Measurements from ENCODE around the gene GPR84. TPM values are rescaled to one million over a fixed set of nuclear protein-coding genes. Genes with fewer than 3 reads are reported as not detected.
"Not testable (repeated sequence)": the region's sequence is repeated elsewhere in the genome, so short reads cannot be mapped to it uniquely, and the experiment has no call there.

GPR84 gene
- total RNA-seq, 2 donors from 2014 or later = 0.95 to 2.3 TPM

GRCh38 chr12:54357506-54358190 lies 6.6 kb downstream of the GPR84 start:
- DNase-seq (ENCODE audit: low spot score) (no peak), ATAC-seq (ENCODE audit: insufficient number of reproducible peaks, low FRiP score, low read depth) (no peak)
- H3K36me3 ChIP-seq = no peaks in the 10 kb centered on the region
- no peaks in the 10 kb centered on the region for H3K9me3 ChIP-seq
- TF ChIP-seq CTCF (IDR thresholded peaks at IDR 0.05) = no peak
- H3K4me1 ChIP-seq (ENCODE audit: control insufficient read depth in 1 of 2, low read depth in 2 of 2) = peaks cover 2 to 18% of the 10 kb centered on the region in 2 donors
- no peak overlapping the region for H3K27ac ChIP-seq
- peak overlapping the region; percentile 92 for H3K4me3 ChIP-seq
- H3K27me3 ChIP-seq (replicated peaks; ENCODE audit: insufficient read depth) = no peaks in the 10 kb centered on the region

DNA sequence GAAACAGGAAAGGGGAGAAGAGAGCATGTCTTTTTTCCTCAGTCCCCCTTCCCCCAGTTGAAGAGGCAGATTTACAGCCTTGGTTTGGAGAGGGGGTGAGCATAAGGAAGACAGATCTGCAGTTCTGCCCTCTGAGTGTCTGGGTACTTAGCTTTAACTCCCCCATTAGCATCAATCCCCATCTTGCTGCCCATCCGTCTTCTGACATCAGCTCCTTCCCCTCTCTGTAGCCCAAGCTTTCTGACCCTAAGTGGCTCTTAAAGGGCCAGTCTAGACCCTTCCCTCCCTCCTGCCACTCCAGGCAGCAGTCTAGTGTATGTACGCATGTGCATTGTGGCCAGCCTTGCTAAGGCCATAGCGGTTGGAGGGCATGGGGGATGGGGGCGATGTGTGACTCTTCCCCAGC lies 7.3 kb downstream of the GPR84 start:
- no peaks in the 10 kb centered on the region for H3K36me3 ChIP-seq
- no peak overlapping the region for H3K27ac ChIP-seq
- no peaks in the 10 kb centered on the region for H3K9me3 ChIP-seq
- no peak overlapping the region for H3K4me3 ChIP-seq
- no peak for TF ChIP-seq CTCF (IDR thresholded peaks at IDR 0.05)
- H3K27me3 ChIP-seq (replicated peaks; ENCODE audit: insufficient read depth) = no peaks in the 10 kb centered on the region
- DNase-seq (ENCODE audit: low spot score) (no peak), ATAC-seq (ENCODE audit: insufficient number of reproducible peaks, low FRiP score, low read depth) (no peak)
- H3K4me1 ChIP-seq (ENCODE audit: control insufficient read depth in 1 of 2, low read depth in 2 of 2) = peaks cover 8 to 25% of the 10 kb centered on the region in 2 donors

GRCh38 chr12:54356228-54356627 lies 8.1 kb downstream of the GPR84 start:
- Histone ChIP-seq H3K27me3 (replicated peaks; ENCODE audit: insufficient read depth) (no peaks in the 10 kb centered on the region), H3K9me3 (no peaks in the 10 kb centered on the region), H3K27ac (no peak overlapping the region), H3K36me3 (no peaks in the 10 kb centered on the region), H3K4me1 (ENCODE audit: control insufficient read depth in 1 of 2, low read depth in 2 of 2) (peaks cover 8 to 27% of the 10 kb centered on the region in 2 donors), H3K4me3 (no peak overlapping the region)
- DNase-seq (ENCODE audit: low spot score) (no peak), ATAC-seq (ENCODE audit: insufficient number of reproducible peaks, low FRiP score, low read depth) (no peak)
- TF ChIP-seq CTCF (IDR thresholded peaks at IDR 0.05) = no peak

GRCh38 chr12:54355104-54355815 lies 9.0 kb downstream of the GPR84 start:
- Histone ChIP-seq H3K36me3 (peaks cover 6% of the 10 kb centered on the region), H3K9me3 (no peaks in the 10 kb centered on the region), H3K4me3 (no peak overlapping the region), H3K27me3 (replicated peaks; ENCODE audit: insufficient read depth) (no peaks in the 10 kb centered on the region), H3K4me1 (ENCODE audit: control insufficient read depth in 1 of 2, low read depth in 2 of 2) (peaks cover 8 to 27% of the 10 kb centered on the region in 2 donors), H3K27ac (no peak overlapping the region)
- DNase-seq (ENCODE audit: low spot score) (no peak), ATAC-seq (ENCODE audit: insufficient number of reproducible peaks, low FRiP score, low read depth) (no peak)
- no peak for TF ChIP-seq CTCF (IDR thresholded peaks at IDR 0.05)

DNA sequence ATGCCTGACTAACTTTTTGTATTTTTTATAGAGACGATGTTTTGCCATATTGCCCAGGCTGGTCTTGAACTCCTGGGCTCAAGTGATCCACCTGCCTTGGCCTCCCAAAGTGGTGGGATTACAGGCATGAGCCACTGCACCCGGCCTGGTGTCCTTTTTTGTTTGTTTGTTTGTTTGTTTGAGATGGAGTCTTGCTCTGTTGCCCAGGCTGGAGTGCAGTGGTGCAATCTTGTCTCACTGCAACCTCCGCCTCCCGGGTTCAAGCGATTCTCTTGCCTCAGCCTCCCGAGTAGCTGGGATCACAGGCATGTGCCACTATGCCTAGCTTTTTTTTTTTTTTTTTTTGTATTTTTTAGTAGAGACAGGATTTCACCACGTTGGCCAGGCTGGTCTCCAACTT lies 10.0 kb downstream of the GPR84 start:
- not testable (repeated sequence) for DNase-seq (ENCODE audit: low spot score); H3K27ac ChIP-seq; ATAC-seq (ENCODE audit: insufficient number of reproducible peaks, low FRiP score, low read depth); H3K27me3 ChIP-seq (replicated peaks; ENCODE audit: insufficient read depth); H3K4me3 ChIP-seq; H3K9me3 ChIP-seq
- Histone ChIP-seq H3K36me3 (peaks cover 15% of the 10 kb centered on the region), H3K4me1 (ENCODE audit: control insufficient read depth in 1 of 2, low read depth in 2 of 2) (peaks cover 8 to 27% of the 10 kb centered on the region in 2 donors)
